Measurements from ENCODE around the gene ARHGAP35.
A peak's percentile ranks its signal among the peaks of the same experiment; 100 is the strongest.
"Not testable (repeated sequence)": the region's sequence is repeated elsewhere in the genome, so short reads cannot be mapped to it uniquely, and the experiment has no call there.

ARHGAP35 gene

GRCh38 chr19:46860846-46861690 is at the start of gene ARHGAP35:
ARHGAP35 (plus strand) TSS chr19:46860997; CDS start chr19:46918676, 57,679 bp downstream.
- no peak for DNase-seq (ENCODE audit: low read depth)

GRCh38 chr19:46812977-46813838 is 47.6 kb upstream of the ARHGAP35 start:
- no peak for DNase-seq (ENCODE audit: low read depth)

GRCh38 chr19:46813839-46814358 is 46.9 kb upstream of the ARHGAP35 start:
- no peak for DNase-seq (ENCODE audit: low read depth)

- DNase-seq (ENCODE audit: low read depth), result no peak
Observed at GRCh38 chr19:46815833-46816627, 44.8 kb upstream of the ARHGAP35 start.

- DNase-seq (ENCODE audit: low read depth), result no peak
Observed at GRCh38 chr19:46818812-46819211, 42.0 kb upstream of the ARHGAP35 start.

- peak; percentile 27 for DNase-seq (ENCODE audit: low read depth)
Observed at GRCh38 chr19:46821512-46822409, 39.0 kb upstream of the ARHGAP35 start.

GRCh38 chr19:46822410-46822787 is 38.4 kb upstream of the ARHGAP35 start:
- DNase-seq (ENCODE audit: low read depth), result not testable (repeated sequence)

GRCh38 chr19:46823049-46823448 is 37.7 kb upstream of the ARHGAP35 start:
- DNase-seq (ENCODE audit: low read depth), result no peak

- no peak for DNase-seq (ENCODE audit: low read depth)
Observed at GRCh38 chr19:46824890-46825730, 35.7 kb upstream of the ARHGAP35 start.

- DNase-seq (ENCODE audit: low read depth), result no peak
Observed at GRCh38 chr19:46825731-46826055, 35.1 kb upstream of the ARHGAP35 start.

GRCh38 chr19:46828484-46828883 is 32.3 kb upstream of the ARHGAP35 start:
- DNase-seq (ENCODE audit: low read depth), result peak; percentile 49

GRCh38 chr19:46830864-46831263 is 29.9 kb upstream of the ARHGAP35 start:
- no peak for DNase-seq (ENCODE audit: low read depth)

- no peak for DNase-seq (ENCODE audit: low read depth)
Observed at GRCh38 chr19:46834121-46834520, 26.7 kb upstream of the ARHGAP35 start.

- no peak for DNase-seq (ENCODE audit: low read depth)
Observed at GRCh38 chr19:46834984-46835383, 25.8 kb upstream of the ARHGAP35 start.

- DNase-seq (ENCODE audit: low read depth), result no peak
Observed at GRCh38 chr19:46838160-46838559, 22.6 kb upstream of the ARHGAP35 start.

- DNase-seq (ENCODE audit: low read depth), result no peak
Observed at GRCh38 chr19:46839752-46840497, 20.9 kb upstream of the ARHGAP35 start.

GRCh38 chr19:46840498-46840942 is 20.3 kb upstream of the ARHGAP35 start:
- DNase-seq (ENCODE audit: low read depth), result peak; percentile 13

- no peak for DNase-seq (ENCODE audit: low read depth)
Observed at GRCh38 chr19:46841458-46842083, 19.2 kb upstream of the ARHGAP35 start.

- no peak for DNase-seq (ENCODE audit: low read depth)
Observed at GRCh38 chr19:46842791-46843190, 18.0 kb upstream of the ARHGAP35 start.
